Calu3 (cell line): ENCODE results near the gene CPEB1. TPM values are rescaled to one million over a fixed set of nuclear protein-coding genes. Genes with fewer than 3 reads are reported as not detected.

ENCODE experiments used
- Bru-seq: library from RNA; stranded (reverse); fragments of 400-500 nt; gene quantifications from one replicate; lab custom pipeline; 2021; lab: Mats Ljungman, UMichigan
- BruChase-seq, 2 experiments: library from RNA; stranded (reverse); fragments of 400-500 nt; gene quantifications; one replicate each; lab custom pipeline; 2021; lab: Mats Ljungman, UMichigan
- BruUV-seq: library from RNA; stranded (reverse); fragments of 400-500 nt; replicated peaks from 2 replicates; lab custom pipeline; 2021; lab: Mats Ljungman, UMichigan
- CTCF ChIA-PET: fragments of 300-600 bp; sonication (Branson Sonifier 250); formaldehyde crosslinking; loops from one replicate; lab custom pipeline; 2022; ENCODE audit warnings: antibody characterized with exemption; lab: Charles Lee
- DNase-seq: peaks from one replicate; pipeline ENCODE4 v3.0.0; 2022
- H3K27ac Mint-ChIP-seq: one replicate; pipeline ENCODE4 v1.8.0; 2022; ENCODE audit warnings: mixed read lengths; ENCODE audit not compliant: unreplicated experiment
- H3K27me3 Mint-ChIP-seq: one replicate; pipeline ENCODE4 v1.8.0; 2022; ENCODE audit warnings: mixed read lengths; ENCODE audit not compliant: unreplicated experiment
- H3K36me3 Mint-ChIP-seq: one replicate; pipeline ENCODE4 v1.8.0; 2022; ENCODE audit warnings: mild to moderate bottlenecking, moderate library complexity, mixed read lengths; ENCODE audit not compliant: insufficient read depth, unreplicated experiment
- H3K4me1 Mint-ChIP-seq: one replicate; pipeline ENCODE4 v1.8.0; 2022; ENCODE audit warnings: mild to moderate bottlenecking, low read depth, mixed read lengths; ENCODE audit not compliant: unreplicated experiment
- H3K4me3 Mint-ChIP-seq: one replicate; pipeline ENCODE4 v1.8.0; 2022; ENCODE audit warnings: mild to moderate bottlenecking, low read depth, moderate library complexity, mixed read lengths; ENCODE audit not compliant: unreplicated experiment
- H3K9me3 Mint-ChIP-seq: one replicate; pipeline ENCODE4 v1.8.0; 2022; ENCODE audit warnings: low read depth, mixed read lengths; ENCODE audit not compliant: unreplicated experiment
- CTCF ChIP-seq: fragments of 200-600 bp; IDR thresholded peaks from one replicate; pipeline ENCODE4 v1.8.0; 2022; ENCODE audit warnings: antibody characterized with exemption; ENCODE audit not compliant: unreplicated experiment
- intact Hi-C: fragments of 100-400 bp; cut with micrococcal nuclease; formaldehyde crosslinking; loops from one replicate; pipeline ENCODE4 v1.10.0; 2022; ENCODE audit not compliant: unreplicated experiment
- long read RNA-seq: library from polyadenylated mRNA; stranded (forward); transcript quantifications from one replicate; pipeline ENCODE4 v2.0.0, GENCODE V29; 2022
- total RNA-seq: library from RNA; stranded (reverse); gene quantifications from 2 replicates; pipeline ENCODE4 v1.2.3, GENCODE V29; 2022

CPEB1 gene
- total RNA-seq, result 5.3 and 7.6 TPM in 2 replicates
- percentile 53 among the genes with signal in this experiment for Bru-seq, nascent RNA
- BruChase-seq, experiment 1, labeled RNA remaining after a 6-hour chase, result percentile 50 among the genes with signal in this experiment
- BruChase-seq, experiment 2, labeled RNA remaining after a 2-hour chase, result percentile 48 among the genes with signal in this experiment
- long read RNA-seq, partial matches to known transcripts, result 0 of 6 reads
- long read RNA-seq, other reads (novel, unspliced or antisense), result 5 of 6 reads

- peak; percentile 62 for DNase-seq
- Mint-ChIP-seq H3K27ac (no peak within 1 kb of the TSS), H3K36me3 (peaks cover 14% of the 10 kb centered on the region), H3K9me3 (no peaks in the 10 kb centered on the region), H3K4me1 (peaks cover 9% of the 10 kb centered on the region), H3K27me3 (peaks cover 34% of the 10 kb centered on the region), H3K4me3 (peak within 1 kb of the TSS; percentile 59)
- TF ChIP-seq CTCF, result no peak
- no TSS peak for BruUV-seq
- CTCF ChIA-PET, result no interaction called here
- intact Hi-C loops, result loop anchor here (5.0 kb wide), 1 partner anchor 160 kb away; the partner anchor contains the start of genes FSD2 and WHAMM
These were observed at the start of gene CPEB1 for GRCh38 chr15:82647045-82647834. Gene CPEB1, minus strand, starts transcription at chr15:82647363. Its CDS starts 18,904 bp downstream, at chr15:82628459.

- Mint-ChIP-seq H3K27me3 (no peaks in the 10 kb centered on the region), H3K4me3 (no peak overlapping the region), H3K4me1 (no peaks in the 10 kb centered on the region), H3K36me3 (no peaks in the 10 kb centered on the region), H3K9me3 (no peaks in the 10 kb centered on the region), H3K27ac (no peak overlapping the region)
- intact Hi-C loops, result no loop called here
- no peak for TF ChIP-seq CTCF
- no peak for DNase-seq
- CTCF ChIA-PET, result no interaction called here
- no TSS peak for BruUV-seq
These were observed 45.0 kb upstream of the CPEB1 start for GRCh38 chr15:82692171-82692570.

GRCh38 chr15:82689147-82689546 is 42.0 kb upstream of the CPEB1 start:
- no peak for TF ChIP-seq CTCF
- Mint-ChIP-seq H3K9me3 (no peaks in the 10 kb centered on the region), H3K27me3 (no peaks in the 10 kb centered on the region), H3K27ac (no peak overlapping the region), H3K4me1 (no peaks in the 10 kb centered on the region), H3K36me3 (no peaks in the 10 kb centered on the region), H3K4me3 (no peak overlapping the region)
- BruUV-seq, result no TSS peak
- DNase-seq, result no peak
- intact Hi-C loops, result no loop called here
- CTCF ChIA-PET, result no interaction called here

- TF ChIP-seq CTCF, result no peak
- H3K27ac Mint-ChIP-seq, result no peak overlapping the region
- H3K4me1 Mint-ChIP-seq, result no peaks in the 10 kb centered on the region
- H3K4me3 Mint-ChIP-seq, result no peak overlapping the region
- H3K9me3 Mint-ChIP-seq, result no peaks in the 10 kb centered on the region
- H3K36me3 Mint-ChIP-seq, result no peaks in the 10 kb centered on the region
- CTCF ChIA-PET, result no interaction called here
- no peak for DNase-seq
- BruUV-seq, result no TSS peak
- intact Hi-C loops, result no loop called here
- no peaks in the 10 kb centered on the region for H3K27me3 Mint-ChIP-seq
These were observed 41.5 kb upstream of the CPEB1 start for GRCh38 chr15:82688691-82689090.
